GM21515 (cell line): Measurements from ENCODE around the gene DNAJA4.

Source experiments
- ATAC-seq: cut with Tn5 transposase; IDR thresholded peaks from one replicate; pipeline ENCODE4 v1.9.1; 2021; ENCODE audit not compliant: unreplicated experiment

DNAJA4 gene

DNA sequence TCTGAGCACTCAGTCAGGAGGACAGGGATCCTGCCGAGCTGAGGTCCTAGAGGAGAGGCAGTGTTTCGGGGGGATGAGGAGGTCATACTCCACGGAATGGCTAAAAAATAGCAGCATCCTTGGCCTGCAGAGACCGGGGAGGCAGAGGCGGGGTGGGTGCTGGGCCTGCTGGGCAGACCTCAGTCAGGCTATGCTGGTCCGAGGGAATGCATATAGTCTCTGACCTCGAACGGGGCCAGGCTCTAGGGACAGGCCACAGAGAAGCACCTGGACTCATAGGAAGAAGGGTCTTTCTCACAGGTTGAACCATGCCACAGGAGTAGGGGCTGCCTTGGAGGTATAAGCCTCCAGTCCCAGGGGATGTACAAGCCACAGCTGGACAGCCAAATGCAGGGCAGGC, 49.0 kb downstream of the DNAJA4 start:
- ATAC-seq, result no peak

DNA sequence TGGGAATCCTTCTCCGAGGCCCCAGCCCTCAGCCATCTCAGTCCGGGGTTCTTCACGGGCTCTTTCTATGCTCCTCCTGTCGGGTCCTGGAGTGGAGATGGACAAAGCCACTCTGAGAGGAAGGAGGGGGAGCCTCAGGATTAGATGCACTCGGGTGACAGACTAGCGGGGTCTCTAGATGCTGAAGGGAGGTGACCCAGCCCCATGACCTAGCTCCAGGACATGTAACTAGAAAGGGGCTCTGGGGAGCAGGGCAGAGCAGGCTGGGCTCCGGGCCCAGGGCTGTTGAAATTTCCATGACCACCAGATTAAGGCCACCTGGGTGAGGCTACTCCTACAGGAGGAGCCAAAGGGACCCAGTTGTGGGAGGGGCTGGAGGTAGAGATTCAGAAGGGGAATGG, 49.8 kb downstream of the DNAJA4 start:
- ATAC-seq, result no peak

- no peak for ATAC-seq
These were observed 51.4 kb downstream of the DNAJA4 start for GRCh38 chr15:78315686-78316282.

DNA sequence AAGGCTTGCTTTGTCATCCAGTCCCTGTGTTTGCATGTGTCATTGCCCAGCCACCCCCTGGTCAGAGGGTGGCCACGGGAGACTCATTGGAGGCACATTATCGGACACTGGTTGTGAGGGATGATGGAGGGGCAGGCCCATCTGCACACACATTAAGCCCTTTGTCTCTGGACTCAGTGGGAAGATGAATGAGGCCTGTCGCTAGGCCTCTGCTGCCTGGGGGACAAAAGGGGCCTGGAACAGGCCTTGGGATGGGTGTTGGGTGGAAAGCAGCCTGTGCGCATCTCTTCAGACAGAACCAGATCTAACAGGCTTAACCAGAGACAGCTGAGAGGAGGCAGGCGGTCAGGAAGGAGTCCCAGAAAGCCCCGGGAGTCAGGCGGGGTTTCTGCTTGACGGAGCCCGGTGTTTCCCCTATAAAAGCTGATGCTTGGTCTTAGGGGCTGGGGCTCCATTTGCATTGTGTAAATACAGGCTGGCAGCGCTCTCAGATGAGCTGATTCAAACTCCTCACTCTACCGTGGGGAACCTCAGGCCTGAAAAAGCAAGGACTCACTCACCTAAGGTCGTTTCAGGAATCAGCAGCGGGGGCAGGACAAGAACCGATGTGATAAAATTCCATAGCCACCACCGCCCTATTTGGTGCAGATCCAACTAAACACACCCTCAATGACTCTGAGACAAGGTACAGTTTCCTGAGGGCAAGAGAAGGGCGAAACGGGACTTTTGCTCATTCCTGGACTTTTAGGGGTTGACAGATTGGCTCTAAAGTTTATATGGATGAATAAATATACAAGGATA, 52.1 kb downstream of the DNAJA4 start:
- ATAC-seq, result no peak

DNA sequence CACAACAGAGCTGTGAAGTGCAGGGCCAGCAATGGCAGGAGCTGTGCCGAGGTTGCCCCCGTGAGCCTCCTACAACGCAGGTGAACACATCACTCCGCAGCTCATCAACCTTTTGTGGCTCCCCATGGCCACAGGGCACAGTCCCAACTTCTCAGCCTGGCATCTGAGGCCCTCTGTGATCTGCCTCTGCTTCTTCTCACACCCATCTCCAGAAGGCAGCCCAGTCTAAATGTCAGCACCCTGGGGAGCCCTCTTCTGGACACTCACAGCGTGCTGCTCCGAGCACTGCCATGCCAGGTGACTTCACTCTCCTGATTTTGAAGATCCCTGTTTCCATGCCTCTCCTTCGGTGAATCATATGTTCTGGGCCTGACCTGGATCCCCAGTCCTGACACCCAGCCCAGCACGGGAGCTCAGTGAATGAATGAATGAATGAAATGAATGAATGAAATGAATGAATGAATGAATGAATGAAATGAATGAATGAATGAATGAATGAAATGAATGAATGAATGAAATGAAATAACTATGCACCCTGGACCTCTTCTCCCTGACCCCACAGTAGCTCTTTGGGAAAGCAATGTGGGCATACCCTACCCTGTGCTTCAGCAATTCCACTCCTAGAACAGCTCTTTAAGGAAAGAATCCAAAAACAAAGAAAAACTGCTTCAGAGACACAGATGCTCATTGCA, 52.9 kb downstream of the DNAJA4 start:
- no peak for ATAC-seq

- ATAC-seq, result no peak
These were observed 55.2 kb downstream of the DNAJA4 start for GRCh38 chr15:78319588-78319987.

DNA sequence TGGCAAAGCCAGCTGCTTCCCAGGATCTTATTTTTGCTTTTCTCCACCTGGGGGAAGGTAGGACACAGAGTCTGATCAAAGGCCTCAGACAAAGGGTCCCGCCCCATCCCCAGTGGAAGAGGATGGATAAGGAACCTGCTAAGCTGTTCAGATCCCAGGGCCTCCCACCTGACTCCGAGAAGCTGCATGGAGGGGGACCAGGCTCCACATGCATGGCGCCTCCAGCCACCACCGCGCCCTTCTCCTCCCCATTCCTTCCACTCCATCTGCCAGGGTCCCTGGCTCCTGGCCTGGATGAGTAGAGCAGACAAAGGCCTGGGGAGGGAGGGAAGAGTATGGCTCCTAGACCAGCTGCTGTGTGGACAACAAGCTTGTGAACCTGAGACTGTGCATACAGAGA, 55.8 kb downstream of the DNAJA4 start:
- ATAC-seq, result no peak

- no peak for ATAC-seq
These were observed 56.7 kb downstream of the DNAJA4 start for GRCh38 chr15:78321041-78321570.

- no peak for ATAC-seq
These were observed 57.4 kb downstream of the DNAJA4 start for GRCh38 chr15:78321786-78322185.

- ATAC-seq, result no peak
These were observed 57.9 kb downstream of the DNAJA4 start for GRCh38 chr15:78322243-78322642.

GRCh38 chr15:78322724-78323521, 58.6 kb downstream of the DNAJA4 start:
- no peak for ATAC-seq

- ATAC-seq, result no peak
These were observed 59.3 kb downstream of the DNAJA4 start for GRCh38 chr15:78323693-78324092.

- no peak for ATAC-seq
These were observed 59.8 kb downstream of the DNAJA4 start for GRCh38 chr15:78324144-78324543.

GRCh38 chr15:78325092-78325843, 60.9 kb downstream of the DNAJA4 start:
- no peak for ATAC-seq

- no peak for ATAC-seq
These were observed 63.1 kb downstream of the DNAJA4 start for GRCh38 chr15:78327466-78327865.

DNA sequence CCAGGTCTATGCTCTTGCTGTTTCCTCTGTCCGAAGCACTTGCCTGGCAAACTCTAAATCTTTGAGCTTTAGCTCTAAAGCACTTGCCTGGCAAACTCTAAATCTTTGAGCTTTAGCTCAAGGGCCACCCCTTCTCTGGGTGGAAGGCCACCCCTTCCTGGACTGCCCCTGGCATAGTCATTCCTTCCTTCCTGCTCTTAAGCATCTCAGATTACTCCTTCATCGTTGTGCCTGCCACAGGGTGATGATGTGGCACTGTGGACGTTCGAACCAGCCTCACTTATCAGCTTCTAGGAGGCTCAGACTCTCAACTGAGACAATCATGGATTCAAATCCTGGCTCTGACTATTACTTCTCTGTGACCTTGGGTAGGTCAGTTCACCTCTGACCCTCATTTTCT, 65.3 kb downstream of the DNAJA4 start:
- no peak for ATAC-seq
